ENCODE measurements around the gene P2RY14. TPM values are rescaled to one million over a fixed set of nuclear protein-coding genes. Genes with fewer than 3 reads are reported as not detected.

P2RY14 gene
- total and polyA plus RNA-seq, 2 experiments from 2014 or later, result 0.95 TPM; not detected in 1

DNA sequence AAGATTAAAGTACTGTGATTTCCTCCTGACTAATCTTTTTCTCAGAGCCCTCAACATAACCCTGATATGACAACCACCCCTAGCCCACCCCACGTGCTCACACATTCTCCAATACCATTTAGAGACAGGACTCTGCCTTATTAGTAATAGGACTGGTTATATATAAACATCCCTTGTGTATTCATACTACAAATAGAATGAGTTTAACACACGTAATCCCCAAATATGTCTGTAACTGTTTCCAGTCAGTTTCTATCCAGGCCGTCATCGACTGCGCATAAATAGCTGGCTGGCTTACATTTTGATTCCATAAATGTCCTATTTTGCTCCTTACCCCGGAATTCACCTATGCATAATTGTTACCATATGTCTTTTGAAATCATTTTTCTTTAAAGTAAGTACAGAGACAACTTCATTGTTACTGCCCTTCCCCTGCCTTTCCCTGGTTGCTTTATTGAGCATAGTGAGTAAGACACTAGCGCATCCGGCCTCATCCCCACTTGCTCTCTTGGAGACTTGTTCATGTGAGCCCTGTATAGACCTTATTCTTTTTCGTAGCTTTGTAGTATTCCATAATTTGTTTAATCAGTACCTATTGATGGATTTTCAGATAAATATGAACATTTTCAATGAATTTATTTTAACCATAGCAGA lies 3.5 kb upstream of the P2RY14 start:
- H3K4me3 Mint-ChIP-seq, result no peak overlapping the region
- Histone ChIP-seq H3K9me2 (ENCODE audit: insufficient read depth) (no peaks in the 10 kb centered on the region), H4K20me1 (replicated peaks; ENCODE audit: insufficient read depth) (0 out of 2 replicates have a peak, but pooled peaks cover 2% of the 10 kb centered on the region), H3K4me1 (ENCODE audit: insufficient read depth) (no peaks in the 10 kb centered on the region), H3K27me3 (ENCODE audit: insufficient read depth) (no peaks in the 10 kb centered on the region), H3K4me3 (no peak overlapping the region), H3F3A (replicated peaks; ENCODE audit: low read depth) (no peaks in the 10 kb centered on the region), H3K36me3 (ENCODE audit: insufficient read depth) (no peaks in the 10 kb centered on the region), H3K79me2 (replicated peaks; ENCODE audit: insufficient read depth) (no peaks in the 10 kb centered on the region), H3K4me2 (no peak overlapping the region), H2AFZ (no peak overlapping the region), H3K27ac (ENCODE audit: low read depth) (no peak overlapping the region)
- H3K27me3 Mint-ChIP-seq (ENCODE audit: insufficient read depth, low read depth, poor library complexity), result peaks cover 3% of the 10 kb centered on the region
- DNase-seq (ENCODE audit: low spot score) (no peak), ATAC-seq (no peak)
- TF ChIP-seq ZNF114 (CRISPR knock-in tag; IDR thresholded peaks at IDR 0.05) (no peak), JUNB (IDR thresholded peaks at IDR 0.05; ENCODE audit: unreplicated experiment) (no peak), ZNF331 (CRISPR knock-in tag; IDR thresholded peaks at IDR 0.05; ENCODE audit: low read depth) (no peak), CTCF (conservative IDR thresholded peaks at IDR 0.05; ENCODE audit: low read depth in 2 of 2) (no peak), NANOG (IDR thresholded peaks at IDR 0.05; ENCODE audit: borderline replicate concordance) (no peak)
- H3K4me1 Mint-ChIP-seq, result no peaks in the 10 kb centered on the region; the same call in 2 of the 3 replicates
- no peaks in the 10 kb centered on the region for H3K9me3 Mint-ChIP-seq
- H3K27ac Mint-ChIP-seq, result no peak overlapping the region
- no peaks in the 10 kb centered on the region for H3K36me3 Mint-ChIP-seq (ENCODE audit: low read depth)

- H3F3A ChIP-seq (replicated peaks; ENCODE audit: low read depth), result no peaks in the 10 kb centered on the region
- TF ChIP-seq POLR2AphosphoS5 (IDR thresholded peaks at IDR 0.05; ENCODE audit: low read depth) (no peak), CREB1 (CRISPR knock-in tag; IDR thresholded peaks at IDR 0.05; ENCODE audit: low read depth) (no peak), ETS1 (IDR thresholded peaks at IDR 0.05) (no peak), ZNF114 (CRISPR knock-in tag; IDR thresholded peaks at IDR 0.05) (no peak), EZH2 (IDR thresholded peaks at IDR 0.05; ENCODE audit: low read depth, unreplicated experiment) (no peak), STAT1 (IDR thresholded peaks at IDR 0.05; ENCODE audit: unreplicated experiment) (no peak), NANOG (IDR thresholded peaks at IDR 0.05; ENCODE audit: borderline replicate concordance) (no peak)
- TF ChIP-seq, protein P1, sequence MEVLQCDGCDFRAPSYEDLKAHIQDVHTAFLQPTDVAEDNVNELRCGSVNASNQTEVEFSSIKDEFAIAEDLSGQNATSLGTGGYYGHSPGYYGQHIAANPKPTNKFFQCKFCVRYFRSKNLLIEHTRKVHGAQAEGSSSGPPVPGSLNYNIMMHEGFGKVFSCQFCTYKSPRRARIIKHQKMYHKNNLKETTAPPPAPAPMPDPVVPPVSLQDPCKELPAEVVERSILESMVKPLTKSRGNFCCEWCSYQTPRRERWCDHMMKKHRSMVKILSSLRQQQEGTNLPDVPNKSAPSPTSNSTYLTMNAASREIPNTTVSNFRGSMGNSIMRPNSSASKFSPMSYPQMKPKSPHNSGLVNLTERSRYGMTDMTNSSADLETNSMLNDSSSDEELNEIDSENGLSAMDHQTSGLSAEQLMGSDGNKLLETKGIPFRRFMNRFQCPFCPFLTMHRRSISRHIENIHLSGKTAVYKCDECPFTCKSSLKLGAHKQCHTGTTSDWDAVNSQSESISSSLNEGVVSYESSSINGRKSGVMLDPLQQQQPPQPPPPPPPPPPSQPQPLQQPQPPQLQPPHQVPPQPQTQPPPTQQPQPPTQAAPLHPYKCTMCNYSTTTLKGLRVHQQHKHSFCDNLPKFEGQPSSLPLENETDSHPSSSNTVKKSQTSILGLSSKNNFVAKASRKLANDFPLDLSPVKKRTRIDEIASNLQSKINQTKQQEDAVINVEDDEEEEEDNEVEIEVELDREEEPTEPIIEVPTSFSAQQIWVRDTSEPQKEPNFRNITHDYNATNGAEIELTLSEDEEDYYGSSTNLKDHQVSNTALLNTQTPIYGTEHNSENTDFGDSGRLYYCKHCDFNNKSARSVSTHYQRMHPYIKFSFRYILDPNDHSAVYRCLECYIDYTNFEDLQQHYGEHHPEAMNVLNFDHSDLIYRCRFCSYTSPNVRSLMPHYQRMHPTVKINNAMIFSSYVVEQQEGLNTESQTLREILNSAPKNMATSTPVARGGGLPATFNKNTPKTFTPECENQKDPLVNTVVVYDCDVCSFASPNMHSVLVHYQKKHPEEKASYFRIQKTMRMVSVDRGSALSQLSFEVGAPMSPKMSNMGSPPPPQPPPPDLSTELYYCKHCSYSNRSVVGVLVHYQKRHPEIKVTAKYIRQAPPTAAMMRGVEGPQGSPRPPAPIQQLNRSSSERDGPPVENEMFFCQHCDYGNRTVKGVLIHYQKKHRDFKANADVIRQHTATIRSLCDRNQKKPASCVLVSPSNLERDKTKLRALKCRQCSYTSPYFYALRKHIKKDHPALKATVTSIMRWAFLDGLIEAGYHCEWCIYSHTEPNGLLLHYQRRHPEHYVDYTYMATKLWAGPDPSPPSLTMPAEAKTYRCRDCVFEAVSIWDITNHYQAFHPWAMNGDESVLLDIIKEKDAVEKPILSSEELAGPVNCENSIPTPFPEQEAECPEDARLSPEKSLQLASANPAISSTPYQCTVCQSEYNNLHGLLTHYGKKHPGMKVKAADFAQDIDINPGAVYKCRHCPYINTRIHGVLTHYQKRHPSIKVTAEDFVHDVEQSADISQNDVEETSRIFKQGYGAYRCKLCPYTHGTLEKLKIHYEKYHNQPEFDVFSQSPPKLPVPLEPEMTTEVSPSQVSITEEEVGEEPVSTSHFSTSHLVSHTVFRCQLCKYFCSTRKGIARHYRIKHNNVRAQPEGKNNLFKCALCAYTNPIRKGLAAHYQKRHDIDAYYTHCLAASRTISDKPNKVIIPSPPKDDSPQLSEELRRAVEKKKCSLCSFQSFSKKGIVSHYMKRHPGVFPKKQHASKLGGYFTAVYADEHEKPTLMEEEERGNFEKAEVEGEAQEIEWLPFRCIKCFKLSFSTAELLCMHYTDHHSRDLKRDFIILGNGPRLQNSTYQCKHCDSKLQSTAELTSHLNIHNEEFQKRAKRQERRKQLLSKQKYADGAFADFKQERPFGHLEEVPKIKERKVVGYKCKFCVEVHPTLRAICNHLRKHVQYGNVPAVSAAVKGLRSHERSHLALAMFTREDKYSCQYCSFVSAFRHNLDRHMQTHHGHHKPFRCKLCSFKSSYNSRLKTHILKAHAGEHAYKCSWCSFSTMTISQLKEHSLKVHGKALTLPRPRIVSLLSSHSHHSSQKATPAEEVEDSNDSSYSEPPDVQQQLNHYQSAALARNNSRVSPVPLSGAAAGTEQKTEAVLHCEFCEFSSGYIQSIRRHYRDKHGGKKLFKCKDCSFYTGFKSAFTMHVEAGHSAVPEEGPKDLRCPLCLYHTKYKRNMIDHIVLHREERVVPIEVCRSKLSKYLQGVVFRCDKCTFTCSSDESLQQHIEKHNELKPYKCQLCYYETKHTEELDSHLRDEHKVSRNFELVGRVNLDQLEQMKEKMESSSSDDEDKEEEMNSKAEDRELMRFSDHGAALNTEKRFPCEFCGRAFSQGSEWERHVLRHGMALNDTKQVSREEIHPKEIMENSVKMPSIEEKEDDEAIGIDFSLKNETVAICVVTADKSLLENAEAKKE (CRISPR knock-in tag; IDR thresholded peaks at IDR 0.05), result no peak
Measured at GRCh38 chr3:151276687-151277042, 1.7 kb downstream of the P2RY14 start.

More at GRCh38 chr3:151276687-151277042, 1.7 kb downstream of the P2RY14 start:
- no peak overlapping the region for H3K27ac Mint-ChIP-seq
- H3K36me3 Mint-ChIP-seq (ENCODE audit: low read depth), result no peaks in the 10 kb centered on the region
- H3K27ac ChIP-seq (ENCODE audit: low read depth), result no peak overlapping the region
- H4K20me1 ChIP-seq (replicated peaks; ENCODE audit: insufficient read depth), result no peaks in the 10 kb centered on the region
- DNase-seq (ENCODE audit: low spot score) (no peak), ATAC-seq (no peak)
- H3K9me3 Mint-ChIP-seq, result no peaks in the 10 kb centered on the region
- H3K27me3 Mint-ChIP-seq (ENCODE audit: insufficient read depth, low read depth, poor library complexity), result peaks cover 3% of the 10 kb centered on the region
- H3K4me3 ChIP-seq, result no peak overlapping the region
- H3K36me3 ChIP-seq (ENCODE audit: insufficient read depth), result no peaks in the 10 kb centered on the region
- no peaks in the 10 kb centered on the region for H3K79me2 ChIP-seq (replicated peaks; ENCODE audit: insufficient read depth)
- no peaks in the 10 kb centered on the region for H3K27me3 ChIP-seq (ENCODE audit: insufficient read depth)
- H3K9me2 ChIP-seq (ENCODE audit: insufficient read depth), result no peaks in the 10 kb centered on the region
- no peak overlapping the region for H2AFZ ChIP-seq
- no peak overlapping the region for H3K4me2 ChIP-seq
- H3K4me3 Mint-ChIP-seq, result no peak overlapping the region
- H3K4me1 ChIP-seq (ENCODE audit: insufficient read depth), result no peaks in the 10 kb centered on the region
- H3K4me1 Mint-ChIP-seq, result peaks cover 6% of the 10 kb centered on the region
